ENCODE measurements around the gene KRT74.

GRCh38 chr12:52614381-52615207, 41.0 kb upstream of the KRT74 start:
- TF ChIP-seq CTCF (IDR thresholded peaks at IDR 0.05) = no peak
- no peak for TF ChIP-seq EP300 (IDR thresholded peaks at IDR 0.05)
